Ishikawa (cell line): Measurements from ENCODE around the gene NPAS4.

Experiments used
- CEBPB ChIP-seq: IDR thresholded peaks from 2 replicates; pipeline ENCODE4 v1.6.1; 2012
- CREB1 ChIP-seq: IDR thresholded peaks from 2 replicates; pipeline ENCODE4 v1.6.1; 2012; ENCODE audit warnings: low read depth
- EGR1 ChIP-seq: IDR thresholded peaks from 2 replicates; pipeline ENCODE4 v1.6.1; 2012
- EP300 ChIP-seq: IDR thresholded peaks from 2 replicates; pipeline ENCODE4 v1.6.1; 2012; ENCODE audit warnings: borderline replicate concordance
- FOXM1 ChIP-seq: IDR thresholded peaks from 2 replicates; pipeline ENCODE4 v1.6.1; 2012; ENCODE audit warnings: low read depth, borderline replicate concordance
- MAX ChIP-seq: IDR thresholded peaks from 2 replicates; pipeline ENCODE4 v1.6.1; 2012
- NFIC ChIP-seq: IDR thresholded peaks from 2 replicates; pipeline ENCODE4 v1.6.1; 2012
- RAD21 ChIP-seq: IDR thresholded peaks from 2 replicates; pipeline ENCODE4 v1.6.1; 2012; ENCODE audit warnings: low read depth
- REST ChIP-seq: IDR thresholded peaks from 2 replicates; pipeline ENCODE4 v1.6.1; 2012; ENCODE audit warnings: low read depth, mild to moderate bottlenecking
- TAF1 ChIP-seq: IDR thresholded peaks from 2 replicates; pipeline ENCODE4 v1.6.1; 2012; ENCODE audit warnings: low read depth, mild to moderate bottlenecking
- TCF12 ChIP-seq: IDR thresholded peaks from 2 replicates; pipeline ENCODE4 v1.6.1; 2012; ENCODE audit warnings: low read depth
- TEAD4 ChIP-seq: IDR thresholded peaks from 2 replicates; pipeline ENCODE4 v1.6.1; 2012
- USF1 ChIP-seq: IDR thresholded peaks from 2 replicates; pipeline ENCODE4 v1.6.1; 2012
- YY1 ChIP-seq: IDR thresholded peaks from 2 replicates; pipeline ENCODE4 v1.6.1; 2012; ENCODE audit warnings: low read depth
- ZBTB7A ChIP-seq: IDR thresholded peaks from 2 replicates; pipeline ENCODE4 v1.6.1; 2012; ENCODE audit warnings: low read depth

Gene NPAS4

GRCh38 chr11:66418168-66418985, 2.5 kb upstream of the NPAS4 start:
- no peak for TF ChIP-seq NFIC
- TF ChIP-seq RAD21 = peak; percentile 22; the same call in 1 of the 2 replicates
- TF ChIP-seq CREB1 = no peak
- TF ChIP-seq EGR1 = no peak
- TF ChIP-seq ZBTB7A = no peak
- peak; percentile 98 for TF ChIP-seq REST
- no peak for TF ChIP-seq TCF12
- no peak for TF ChIP-seq FOXM1
- peak; percentile 12; the same call in 1 of the 2 replicates for TF ChIP-seq EP300
- TF ChIP-seq MAX = no peak
- TF ChIP-seq CEBPB = no peak
- no peak for TF ChIP-seq TAF1
- no peak for TF ChIP-seq TEAD4
- no peak for TF ChIP-seq USF1
- peak; percentile 82 for TF ChIP-seq YY1

GRCh38 chr11:66418986-66419308, 1.9 kb upstream of the NPAS4 start:
- TF ChIP-seq CREB1 (no peak), TAF1 (no peak), TCF12 (no peak), YY1 (no peak), FOXM1 (no peak), USF1 (no peak), CEBPB (no peak), NFIC (no peak), MAX (no peak)

- TF ChIP-seq REST (no peak), EP300 (no peak), TCF12 (no peak), CREB1 (no peak), ZBTB7A (no peak), YY1 (no peak), RAD21 (no peak), CEBPB (no peak), FOXM1 (no peak), TAF1 (no peak), NFIC (no peak), USF1 (no peak)
Measured at GRCh38 chr11:66419825-66420224, 1.0 kb upstream of the NPAS4 start.

- TF ChIP-seq MAX = peak; percentile 96
- TF ChIP-seq CREB1 = 0 out of 2 replicates have a peak, but pooled peaks have one; percentile 28
- TF ChIP-seq TCF12 = peak; percentile 65
- TF ChIP-seq TEAD4 = peak; percentile 76
- TF ChIP-seq USF1 = peak; percentile 36; the same call in 1 of the 2 replicates
- no peak; the same call in 1 of the 2 replicates for TF ChIP-seq RAD21
- peak; percentile 72 for TF ChIP-seq YY1
- no peak for TF ChIP-seq EGR1
- TF ChIP-seq ZBTB7A = no peak
- TF ChIP-seq TAF1 = peak; percentile 15; the same call in 1 of the 2 replicates
- no peak; the same call in 1 of the 2 replicates for TF ChIP-seq CEBPB
- no peak for TF ChIP-seq FOXM1
- TF ChIP-seq NFIC = peak; percentile 56; the same call in 1 of the 2 replicates
- peak; percentile 36; the same call in 1 of the 2 replicates for TF ChIP-seq EP300
- peak; percentile 100 for TF ChIP-seq REST
Measured at GRCh38 chr11:66421492-66422205, 814 bp downstream of the NPAS4 start.
